ENCODE measurements around the gene STS. TPM values are rescaled to one million over a fixed set of nuclear protein-coding genes. Genes with fewer than 3 reads are reported as not detected.
A peak's percentile ranks its signal among the peaks of the same experiment; 100 is the strongest.

Gene STS
- total RNA-seq, 6 experiments from 2014 or later, result 4.7 to 12.8 (median 10.7) TPM

DNA sequence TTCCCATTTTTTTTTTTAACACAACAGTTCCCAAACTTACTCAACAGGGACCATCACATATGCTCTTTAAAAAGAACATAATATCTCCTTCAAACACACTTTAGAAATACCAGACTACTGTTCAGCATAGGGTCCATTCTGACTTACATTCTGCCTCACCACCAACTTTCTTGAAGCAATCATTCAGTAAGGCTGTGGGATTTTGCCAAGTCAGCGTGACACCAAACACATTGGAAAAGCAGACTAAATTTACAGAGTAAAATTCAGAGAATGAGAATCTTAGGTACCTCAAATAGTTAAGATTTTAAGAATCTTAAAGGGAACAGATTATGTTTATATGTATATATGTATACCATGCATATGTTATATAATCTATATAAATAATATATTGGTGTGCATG lies 7.7 kb downstream of the STS start:
- no peak for DNase-seq
- 77% methylated on average over 1 of the region's 1 CpG for WGBS (ENCODE audit: insufficient coverage, low coverage, low lambda C conversion rate, missing lambda C conversion rate)
- H3K4me3 ChIP-seq, result no peak overlapping the region

DNA sequence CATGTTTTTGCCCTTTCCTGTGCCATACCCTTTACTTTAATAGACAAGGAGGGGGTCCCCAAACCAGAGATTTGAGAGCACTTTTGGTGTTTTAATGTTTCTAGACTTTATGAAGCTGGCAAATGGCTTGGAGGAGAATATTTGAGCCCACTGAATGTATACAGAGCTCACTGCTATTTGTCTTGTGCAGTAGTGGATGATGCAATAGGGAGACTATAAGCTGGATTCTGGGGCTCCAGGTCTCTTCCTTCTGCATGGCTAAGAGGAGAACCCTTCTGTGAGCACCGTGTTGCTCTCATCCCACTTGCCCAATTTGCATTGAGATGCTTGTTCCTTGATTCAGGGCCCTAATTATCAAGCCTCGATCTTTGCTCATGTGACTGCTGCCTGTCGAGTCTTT lies 9.4 kb downstream of the STS start:
- Histone ChIP-seq H3K9me3 (no peaks in the 10 kb centered on the region), H3K4me3 (no peak overlapping the region), H3K27me3 (no peaks in the 10 kb centered on the region), H3K27ac (no peak overlapping the region), H3K36me3 (no peaks in the 10 kb centered on the region), H3K4me1 (no peaks in the 10 kb centered on the region)
- intact Hi-C loops (cut with DNase I), result no loop called here
- ATAC-seq (no peak), DNase-seq (no peak)
- WGBS (ENCODE audit: insufficient coverage, low coverage, low lambda C conversion rate, missing lambda C conversion rate), result 86% methylated on average over 3 of the region's 3 CpGs
- TF ChIP-seq, protein P1, sequence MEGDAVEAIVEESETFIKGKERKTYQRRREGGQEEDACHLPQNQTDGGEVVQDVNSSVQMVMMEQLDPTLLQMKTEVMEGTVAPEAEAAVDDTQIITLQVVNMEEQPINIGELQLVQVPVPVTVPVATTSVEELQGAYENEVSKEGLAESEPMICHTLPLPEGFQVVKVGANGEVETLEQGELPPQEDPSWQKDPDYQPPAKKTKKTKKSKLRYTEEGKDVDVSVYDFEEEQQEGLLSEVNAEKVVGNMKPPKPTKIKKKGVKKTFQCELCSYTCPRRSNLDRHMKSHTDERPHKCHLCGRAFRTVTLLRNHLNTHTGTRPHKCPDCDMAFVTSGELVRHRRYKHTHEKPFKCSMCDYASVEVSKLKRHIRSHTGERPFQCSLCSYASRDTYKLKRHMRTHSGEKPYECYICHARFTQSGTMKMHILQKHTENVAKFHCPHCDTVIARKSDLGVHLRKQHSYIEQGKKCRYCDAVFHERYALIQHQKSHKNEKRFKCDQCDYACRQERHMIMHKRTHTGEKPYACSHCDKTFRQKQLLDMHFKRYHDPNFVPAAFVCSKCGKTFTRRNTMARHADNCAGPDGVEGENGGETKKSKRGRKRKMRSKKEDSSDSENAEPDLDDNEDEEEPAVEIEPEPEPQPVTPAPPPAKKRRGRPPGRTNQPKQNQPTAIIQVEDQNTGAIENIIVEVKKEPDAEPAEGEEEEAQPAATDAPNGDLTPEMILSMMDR (IDR thresholded peaks at IDR 0.05), result no peak
- TF ChIP-seq POLR2A (IDR thresholded peaks at IDR 0.05), result no peak

More for the DNA sequence above, 7.7 kb downstream of the STS start:
- Histone ChIP-seq H3K9me3 (no peaks in the 10 kb centered on the region), H3K27ac (no peak overlapping the region), H3K36me3 (no peaks in the 10 kb centered on the region), H3K27me3 (no peaks in the 10 kb centered on the region), H3K4me1 (no peaks in the 10 kb centered on the region)
- ATAC-seq, result no peak
- intact Hi-C loops (cut with DNase I), result no loop called here
- TF ChIP-seq, protein P1 (IDR thresholded peaks at IDR 0.05), result no peak
- no peak for TF ChIP-seq POLR2A (IDR thresholded peaks at IDR 0.05)

DNA sequence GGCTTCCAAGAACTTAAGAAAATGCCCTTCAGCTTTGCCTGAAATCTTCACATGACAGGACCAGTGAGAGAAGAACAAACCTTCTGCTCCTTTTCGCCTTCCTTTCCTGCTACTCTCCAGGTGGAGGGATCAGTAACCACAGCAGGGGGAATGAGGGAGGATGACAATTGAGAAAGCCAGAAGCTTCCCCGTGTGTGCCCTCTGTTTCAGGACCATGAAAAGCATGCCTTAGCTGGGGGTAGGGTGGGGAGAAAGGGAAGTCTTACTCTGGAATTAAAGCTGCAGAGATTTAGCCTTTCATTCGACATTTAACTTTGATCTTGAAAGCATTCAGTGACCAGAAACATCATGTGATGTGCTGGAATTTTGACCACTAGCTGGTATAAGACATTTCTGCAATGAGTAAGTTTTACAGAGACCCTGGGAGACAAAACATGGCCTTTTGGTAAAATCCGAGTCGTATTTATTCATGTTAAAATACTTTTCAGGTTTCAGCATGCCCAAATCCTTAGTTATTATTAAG lies 11.0 kb downstream of the STS start:
- H3K4me3 ChIP-seq, result no peak overlapping the region
- no peaks in the 10 kb centered on the region for H3K9me3 ChIP-seq
- no peaks in the 10 kb centered on the region for H3K36me3 ChIP-seq
- intact Hi-C loops (cut with DNase I), result no loop called here
- no peaks in the 10 kb centered on the region for H3K4me1 ChIP-seq
- no peak overlapping the region for H3K27ac ChIP-seq
- DNase-seq (no peak), ATAC-seq (no peak)
- H3K27me3 ChIP-seq, result no peaks in the 10 kb centered on the region
- 72% methylated on average over 5 of the region's 5 CpGs for whole genome bisulfite sequencing (ENCODE audit: insufficient coverage, low coverage, low lambda C conversion rate, missing lambda C conversion rate)
- no peak for TF ChIP-seq POLR2A (IDR thresholded peaks at IDR 0.05)
- TF ChIP-seq, protein P1 (IDR thresholded peaks at IDR 0.05), result no peak

DNA sequence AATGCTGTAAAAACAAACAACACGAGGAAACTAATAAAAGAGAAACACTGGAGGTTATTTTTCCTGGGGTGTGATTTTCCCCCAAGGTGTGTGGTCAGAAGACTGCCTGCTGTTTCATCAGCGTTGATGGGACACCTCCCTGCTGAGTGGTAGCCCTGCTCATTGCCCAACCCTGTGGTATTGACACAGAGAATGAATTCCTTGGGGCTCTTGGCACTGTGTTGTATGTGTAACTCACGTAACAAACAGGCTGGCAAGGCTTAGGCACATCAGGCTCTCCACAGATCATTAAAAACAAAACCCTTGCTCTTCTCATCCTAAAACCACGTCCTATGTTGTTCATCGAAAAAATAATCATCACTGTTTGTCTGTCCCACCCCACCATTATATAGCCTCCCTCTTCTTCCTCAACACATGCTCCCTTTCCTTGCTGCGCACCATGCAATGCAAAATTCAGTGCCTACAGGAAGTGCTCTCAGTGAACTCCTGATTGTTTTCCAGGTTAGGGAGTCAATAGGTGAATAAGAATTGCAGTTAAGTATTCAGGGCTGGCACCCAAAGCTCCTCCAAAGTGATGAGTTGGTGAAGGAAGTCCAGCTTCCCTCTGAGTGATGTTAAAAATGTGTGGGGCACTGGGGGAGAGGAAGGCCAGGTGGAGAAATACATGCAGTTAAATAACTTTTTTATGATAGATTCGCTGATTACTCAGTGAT lies 11.8 kb downstream of the STS start:
- H3K9me3 ChIP-seq, result no peaks in the 10 kb centered on the region
- no peaks in the 10 kb centered on the region for H3K27me3 ChIP-seq
- DNase-seq, result peak in 1 of 3 donors; percentile 53
- no peak overlapping the region for H3K4me3 ChIP-seq
- TF ChIP-seq, protein P1 (IDR thresholded peaks at IDR 0.05), result no peak
- no peak for TF ChIP-seq POLR2A (IDR thresholded peaks at IDR 0.05)
- no peaks in the 10 kb centered on the region for H3K36me3 ChIP-seq
- H3K27ac ChIP-seq, result no peak overlapping the region
- whole genome bisulfite sequencing (ENCODE audit: insufficient coverage, low coverage, low lambda C conversion rate, missing lambda C conversion rate), result 48% methylated on average over 7 of the region's 7 CpGs
- intact Hi-C loops (cut with DNase I), result no loop called here
- ATAC-seq, result peak; percentile 88 to 99 (median 95)
- H3K4me1 ChIP-seq, result no peaks in the 10 kb centered on the region
